ENCODE measurements around the gene NEUROD6.

The NEUROD6 gene

GRCh38 chr7:31327071-31327470 is 13.5 kb downstream of the NEUROD6 start:
- DNase-seq, result no peak

GRCh38 chr7:31326416-31326815 is 14.1 kb downstream of the NEUROD6 start:
- DNase-seq, result no peak

DNA sequence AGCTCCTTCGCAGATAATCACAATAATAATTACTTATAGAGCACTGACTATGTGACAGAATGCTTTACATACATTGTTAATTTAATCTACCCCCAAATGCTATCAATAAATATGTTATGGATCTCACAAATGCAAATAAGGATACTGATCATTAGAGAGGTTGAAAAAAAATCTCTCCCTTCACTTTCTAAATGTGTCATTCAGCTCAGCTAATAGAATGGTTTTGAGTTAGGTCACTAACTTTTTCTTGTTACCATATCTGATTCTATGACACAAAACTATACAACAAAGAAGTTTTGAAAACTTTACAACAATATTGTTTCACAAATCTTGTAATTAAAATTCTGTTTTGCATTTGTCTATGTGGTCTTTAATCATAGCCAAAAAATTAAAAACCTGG is 17.4 kb downstream of the NEUROD6 start:
- DNase-seq, result no peak

GRCh38 chr7:31320675-31321074 is 19.9 kb downstream of the NEUROD6 start:
- DNase-seq, result no peak

- DNase-seq, result no peak
These were observed 22.2 kb downstream of the NEUROD6 start for GRCh38 chr7:31318313-31318712.

DNA sequence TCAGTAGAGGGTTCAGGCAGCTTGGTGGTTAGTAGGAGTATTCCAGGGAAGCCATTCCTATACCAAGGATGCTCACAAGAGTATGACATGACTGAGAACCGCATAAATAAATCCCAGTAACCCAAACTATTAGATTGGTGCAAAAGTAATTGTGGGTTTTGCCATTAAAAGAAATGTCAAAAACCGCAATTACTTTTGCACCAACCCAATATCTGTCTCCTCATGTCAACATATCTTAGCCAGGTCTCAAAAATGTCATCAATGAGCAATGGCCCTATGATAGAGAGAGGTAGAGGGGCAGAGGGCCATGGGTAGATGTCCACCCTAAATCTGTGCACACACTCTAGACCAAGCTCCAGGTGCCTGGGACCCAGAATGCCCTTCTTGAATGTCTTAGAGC is 23.6 kb downstream of the NEUROD6 start:
- no peak for DNase-seq

- no peak for DNase-seq
These were observed 24.8 kb downstream of the NEUROD6 start for GRCh38 chr7:31315758-31316157.

- no peak for DNase-seq
These were observed 25.7 kb downstream of the NEUROD6 start for GRCh38 chr7:31314781-31315180.

DNA sequence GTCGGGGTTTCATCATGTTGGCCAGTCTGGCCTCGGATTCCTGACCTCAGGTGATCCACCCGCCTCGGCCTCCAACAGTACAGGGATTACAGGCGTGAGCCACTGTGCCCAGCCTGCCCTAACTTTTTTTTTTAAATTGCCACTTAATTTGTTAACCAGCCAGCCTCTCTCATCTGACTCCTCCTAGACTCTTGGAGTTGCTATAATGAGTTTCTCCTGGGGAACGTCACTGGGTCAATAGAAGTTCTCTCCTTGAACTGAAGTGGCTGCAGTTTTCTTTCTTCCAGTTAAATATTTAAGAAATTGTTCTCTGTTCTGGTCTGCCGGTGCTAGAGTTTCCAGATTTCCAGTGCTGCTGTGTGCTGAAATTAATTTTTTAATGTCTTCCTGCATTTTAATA is 27.6 kb downstream of the NEUROD6 start:
- DNase-seq, result no peak

GRCh38 chr7:31311552-31311951 is 29.0 kb downstream of the NEUROD6 start:
- DNase-seq, result no peak

- DNase-seq, result no peak
These were observed 30.1 kb downstream of the NEUROD6 start for GRCh38 chr7:31310321-31310935.

- no peak for DNase-seq
These were observed 31.1 kb downstream of the NEUROD6 start for GRCh38 chr7:31309407-31309806.

- no peak for DNase-seq
These were observed 31.9 kb downstream of the NEUROD6 start for GRCh38 chr7:31308652-31309051.

DNA sequence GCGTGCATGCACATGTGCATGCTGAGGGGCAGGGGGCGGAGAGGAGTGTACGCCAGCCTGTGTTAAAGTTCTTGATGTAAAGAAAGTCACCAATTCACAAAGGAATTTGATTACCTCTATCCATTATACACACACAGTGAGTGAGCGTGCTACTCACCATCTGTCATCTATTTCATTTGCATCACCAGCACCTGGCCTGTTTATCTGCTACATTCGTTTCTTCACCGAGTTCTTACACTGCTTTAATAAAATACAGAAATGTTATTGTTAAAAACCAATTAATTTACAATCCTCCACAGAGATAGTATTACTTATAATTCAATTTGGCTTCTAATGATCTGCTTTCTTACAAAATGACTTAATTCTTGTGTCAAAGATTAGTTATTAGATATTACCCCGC is 32.6 kb downstream of the NEUROD6 start:
- no peak for DNase-seq

GRCh38 chr7:31305260-31305659 is 35.3 kb downstream of the NEUROD6 start:
- no peak for DNase-seq

DNA sequence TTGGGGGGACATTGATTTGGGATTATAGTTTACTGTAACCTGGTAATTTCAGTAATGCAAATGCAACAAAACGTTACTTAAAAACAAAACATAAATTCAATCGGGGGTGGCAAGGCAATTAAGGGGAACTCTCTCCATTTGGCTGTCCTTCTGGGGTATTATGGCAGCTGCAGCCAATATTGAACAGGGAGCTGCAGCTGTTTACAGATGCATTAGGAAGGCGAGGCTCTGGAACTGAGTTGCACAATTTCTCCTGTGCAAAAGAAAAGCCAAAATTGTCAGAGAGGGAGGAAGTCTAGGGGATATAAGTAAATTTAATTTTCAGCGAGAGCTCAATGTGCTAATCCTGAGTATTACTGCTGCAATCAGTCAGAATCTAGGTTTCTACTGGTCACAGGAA is 36.1 kb downstream of the NEUROD6 start:
- DNase-seq, result no peak

DNA sequence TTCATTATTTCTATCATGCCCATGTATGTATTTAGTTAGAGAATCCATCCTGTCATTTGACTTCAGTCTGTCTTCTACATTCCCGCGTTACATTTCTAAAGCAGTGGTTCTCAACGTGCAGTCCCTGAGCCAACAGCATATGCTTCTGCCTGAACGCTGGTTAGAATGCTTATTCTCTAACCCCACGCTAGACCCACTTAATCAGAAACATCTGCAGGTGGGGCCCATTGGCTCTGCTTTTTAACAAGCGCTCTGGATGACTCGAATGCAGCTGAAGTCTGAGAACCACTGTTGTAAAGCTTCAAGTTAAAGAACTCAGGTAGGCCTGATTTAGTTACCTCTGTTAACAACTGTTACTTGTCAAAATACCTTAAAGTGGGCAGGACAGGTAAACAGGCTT is 38.2 kb downstream of the NEUROD6 start:
- no peak for DNase-seq

- no peak for DNase-seq
These were observed 41.2 kb downstream of the NEUROD6 start for GRCh38 chr7:31299336-31299735.

- no peak for DNase-seq
These were observed 49.9 kb downstream of the NEUROD6 start for GRCh38 chr7:31290601-31291000.

Data from NCI-H446 (cell line).